Smooth muscle cell (in vitro differentiated cells): ENCODE results near the gene PDAP1. TPM values are rescaled to one million over a fixed set of nuclear protein-coding genes. Genes with fewer than 3 reads are reported as not detected.
A peak's percentile ranks its signal among the peaks of the same experiment; 100 is the strongest.

Source experiments
- DNase-seq: peaks from one replicate; lab custom pipeline; 2025; ENCODE audit not compliant: unreplicated experiment; lab: John Stamatoyannopoulos, UW
- H2AFZ ChIP-seq: fragments of 200-600 bp; sonication (generic); 2 replicates; pipeline ENCODE4 v1.6.0; 2016; ENCODE audit warnings: antibody characterized with exemption, low read depth, mild to moderate bottlenecking
- H3F3A ChIP-seq: fragments of 200-600 bp; sonication (generic); 2 replicates; pipeline ENCODE4 v1.6.0; 2017; ENCODE audit warnings: antibody characterized with exemption, low read depth
- H3K27ac ChIP-seq: fragments of 200-600 bp; sonication (generic); 2 replicates; pipeline ENCODE4 v1.5.1; 2016; ENCODE audit warnings: low read depth, mild to moderate bottlenecking
- H3K27me3 ChIP-seq: fragments of 200-600 bp; sonication (generic); 2 replicates; pipeline ENCODE4 v1.6.1; 2016; ENCODE audit warnings: low read depth, mild to moderate bottlenecking
- H3K36me3 ChIP-seq: fragments of 200-600 bp; sonication (generic); 2 replicates; pipeline ENCODE4 v1.5.1; 2016; ENCODE audit warnings: low read depth
- H3K4me1 ChIP-seq: fragments of 200-600 bp; sonication (generic); 2 replicates; pipeline ENCODE4 v1.5.1; 2016; ENCODE audit warnings: low read depth
- H3K4me2 ChIP-seq: fragments of 200-600 bp; sonication (generic); 2 replicates; pipeline ENCODE4 v1.6.0; 2016; ENCODE audit warnings: mild to moderate bottlenecking
- H3K4me3 ChIP-seq: fragments of 200-600 bp; sonication (generic); 2 replicates; pipeline ENCODE4 v1.5.1; 2016; ENCODE audit warnings: mild to moderate bottlenecking
- H3K79me2 ChIP-seq: fragments of 200-600 bp; sonication (generic); 2 replicates; pipeline ENCODE4 v1.6.0; 2016; ENCODE audit warnings: low read depth, mild to moderate bottlenecking
- H3K9ac ChIP-seq: fragments of 200-600 bp; sonication (generic); 2 replicates; pipeline ENCODE4 v1.6.0; 2016; ENCODE audit warnings: low read depth
- H3K9me3 ChIP-seq: fragments of 200-600 bp; sonication (generic); replicated peaks from 2 replicates; pipeline ENCODE4 v1.5.1; 2016; ENCODE audit warnings: low read depth
- H4K20me1 ChIP-seq: fragments of 200-600 bp; sonication (generic); 2 replicates; pipeline ENCODE4 v1.6.0; 2016; ENCODE audit warnings: low read depth
- WGBS: methylation state at CpG from one replicate; pipeline ENCODE4 v1.1.7; 2016; ENCODE audit warnings: low lambda C conversion rate; 5-methylcytosine and 5-hydroxymethylcytosine counted together
- polyA plus RNA-seq: library from polyadenylated mRNA; unstranded; fragments of >200 nt; fragmentation: Nextera tagmentation; extraction: Ambion mirVana; gene quantifications from 2 replicates; pipeline ENCODE4 v1.2.1, GENCODE V29; 2016
- total RNA-seq: library from RNA; depleted of rRNA; stranded (reverse); fragments of >200 nt; gene quantifications from 2 replicates; pipeline ENCODE4 v1.2.3, GENCODE V29; 2014
- TF ChIP-seq, protein P1 (sequence below): fragments of 200-600 bp; sonication (generic); IDR thresholded peaks from 2 replicates; pipeline ENCODE4 v1.5.1; 2017; ENCODE audit warnings: borderline replicate concordance, mild to moderate bottlenecking, antibody characterized with exemption; ENCODE audit not compliant: insufficient read depth, poor library complexity, severe bottlenecking

Gene PDAP1
- total and polyA plus RNA-seq, 2 experiments from 2014 or later, result 77.3 to 89.4 TPM

- Histone ChIP-seq H3F3A (peaks cover 17% of the 10 kb centered on the region), H3K4me2 (no peak overlapping the region), H3K27me3 (no peaks in the 10 kb centered on the region), H3K79me2 (no peaks in the 10 kb centered on the region), H3K36me3 (no peaks in the 10 kb centered on the region), H2AFZ (no peak overlapping the region), H4K20me1 (peaks cover 71% of the 10 kb centered on the region), H3K27ac (no peak overlapping the region), H3K4me3 (no peak overlapping the region), H3K4me1 (no peaks in the 10 kb centered on the region), H3K9me3 (no peaks in the 10 kb centered on the region), H3K9ac (no peak overlapping the region)
- 96% methylated on average over 14 of the region's 14 CpGs for WGBS
- DNase-seq, result no peak
- TF ChIP-seq, protein P1, sequence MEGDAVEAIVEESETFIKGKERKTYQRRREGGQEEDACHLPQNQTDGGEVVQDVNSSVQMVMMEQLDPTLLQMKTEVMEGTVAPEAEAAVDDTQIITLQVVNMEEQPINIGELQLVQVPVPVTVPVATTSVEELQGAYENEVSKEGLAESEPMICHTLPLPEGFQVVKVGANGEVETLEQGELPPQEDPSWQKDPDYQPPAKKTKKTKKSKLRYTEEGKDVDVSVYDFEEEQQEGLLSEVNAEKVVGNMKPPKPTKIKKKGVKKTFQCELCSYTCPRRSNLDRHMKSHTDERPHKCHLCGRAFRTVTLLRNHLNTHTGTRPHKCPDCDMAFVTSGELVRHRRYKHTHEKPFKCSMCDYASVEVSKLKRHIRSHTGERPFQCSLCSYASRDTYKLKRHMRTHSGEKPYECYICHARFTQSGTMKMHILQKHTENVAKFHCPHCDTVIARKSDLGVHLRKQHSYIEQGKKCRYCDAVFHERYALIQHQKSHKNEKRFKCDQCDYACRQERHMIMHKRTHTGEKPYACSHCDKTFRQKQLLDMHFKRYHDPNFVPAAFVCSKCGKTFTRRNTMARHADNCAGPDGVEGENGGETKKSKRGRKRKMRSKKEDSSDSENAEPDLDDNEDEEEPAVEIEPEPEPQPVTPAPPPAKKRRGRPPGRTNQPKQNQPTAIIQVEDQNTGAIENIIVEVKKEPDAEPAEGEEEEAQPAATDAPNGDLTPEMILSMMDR, result no peak
These were observed 12.6 kb downstream of the PDAP1 start for GRCh38 chr7:99395616-99396327.

DNA sequence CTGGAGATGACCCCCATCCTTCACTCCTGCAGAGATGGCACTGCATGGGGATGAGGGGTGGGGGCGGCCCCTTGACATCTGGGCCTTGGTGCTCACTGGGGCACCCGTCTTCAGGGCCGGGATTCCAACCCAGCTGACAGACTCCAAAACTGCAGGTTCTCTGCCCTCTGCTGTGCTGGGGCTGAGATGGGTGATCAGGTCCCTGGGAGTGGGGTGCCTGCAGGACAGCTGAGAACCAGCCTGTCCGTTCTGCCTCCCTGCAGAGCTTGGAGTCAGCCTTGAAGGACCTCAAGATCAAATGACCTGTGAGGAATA lies 14.3 kb downstream of the PDAP1 start:
- Histone ChIP-seq H3K36me3 (no peaks in the 10 kb centered on the region), H3K4me3 (no peak overlapping the region), H3K27me3 (no peaks in the 10 kb centered on the region), H3K4me2 (no peak overlapping the region), H3K27ac (no peak overlapping the region), H3K9me3 (no peaks in the 10 kb centered on the region), H3K9ac (no peak overlapping the region), H2AFZ (no peak overlapping the region), H3K79me2 (no peaks in the 10 kb centered on the region), H3K4me1 (no peaks in the 10 kb centered on the region), H3F3A (peaks cover 17% of the 10 kb centered on the region), H4K20me1 (peaks cover 63% of the 10 kb centered on the region)
- 95% methylated on average over 4 of the region's 4 CpGs for WGBS
- TF ChIP-seq, protein P1, result no peak
- DNase-seq, result no peak

GRCh38 chr7:99393355-99394187 lies 14.8 kb downstream of the PDAP1 start:
- Histone ChIP-seq H4K20me1 (peaks cover 57% of the 10 kb centered on the region), H3K36me3 (no peaks in the 10 kb centered on the region), H3K4me3 (peak overlapping the region; percentile 57), H3K4me2 (peak overlapping the region; percentile 85), H3K79me2 (no peaks in the 10 kb centered on the region), H3K4me1 (no peaks in the 10 kb centered on the region), H3F3A (peaks cover 13% of the 10 kb centered on the region), H3K9ac (no peak overlapping the region), H3K27me3 (no peaks in the 10 kb centered on the region), H3K9me3 (no peaks in the 10 kb centered on the region), H2AFZ (no peak overlapping the region), H3K27ac (no peak overlapping the region)
- TF ChIP-seq, protein P1, result no peak
- no peak for DNase-seq
- 53% methylated on average over 30 of the region's 30 CpGs for WGBS
